CD4-positive, alpha-beta memory T cell (primary cell): ENCODE results near the gene TESK1. TPM values are rescaled to one million over a fixed set of nuclear protein-coding genes. Genes with fewer than 3 reads are reported as not detected.
"Not testable (repeated sequence)": the region's sequence is repeated elsewhere in the genome, so short reads cannot be mapped to it uniquely, and the experiment has no call there.

Experiments
- CTCF ChIA-PET: fragments of 350-600 bp; sonication (Branson Sonifier 250); formaldehyde crosslinking; loops from one replicate; lab custom pipeline; 2021; ENCODE audit warnings: inconsistent platforms; ENCODE audit not compliant: partially characterized antibody; lab: Charles Lee
- POLR2A ChIA-PET: fragments of 350-600 bp; sonication (Branson Sonifier 250); formaldehyde crosslinking; loops from one replicate; lab custom pipeline; 2021; ENCODE audit not compliant: partially characterized antibody; lab: Charles Lee
- DNase-seq, 5 donors: peaks; one replicate each; pipeline versions ENCODE4 v3.0.0 to v3.0.0-alpha.2; 2020 to 2022; ENCODE audit warnings: mixed read lengths in 1 of 5
- H3K27ac ChIP-seq: one replicate; pipeline ENCODE4 v1.7.0; 2013; ENCODE audit warnings: low read depth, low read length
- H3K27me3 ChIP-seq: 2 replicates; pipeline ENCODE4 v1.7.0; 2013; ENCODE audit warnings: mild to moderate bottlenecking, low read length, moderate library complexity; ENCODE audit not compliant: insufficient read depth
- H3K36me3 ChIP-seq: 2 replicates; pipeline ENCODE4 v1.7.0; 2013; ENCODE audit warnings: mild to moderate bottlenecking, low read length, moderate library complexity; ENCODE audit not compliant: insufficient read depth
- H3K4me1 ChIP-seq: 2 replicates; pipeline ENCODE4 v1.7.0; 2013; ENCODE audit warnings: mild to moderate bottlenecking, low read length, moderate library complexity; ENCODE audit not compliant: insufficient read depth
- H3K4me3 ChIP-seq, 2 donors: one replicate each; pipeline ENCODE4 v1.7.0; 2013; ENCODE audit warnings: low read length in 2 of 2, mild to moderate bottlenecking in 1 of 2
- H3K9me3 ChIP-seq, 2 donors: one replicate each; pipeline ENCODE4 v1.7.0; 2013; ENCODE audit warnings: low read length in 2 of 2, control low read depth in 1 of 2; ENCODE audit not compliant: control insufficient read depth in 1 of 2
- H3K27ac Mint-ChIP-seq, 7 donors: one replicate each; pipeline ENCODE4 v1.8.0; 2020 to 2021; ENCODE audit warnings: mixed read lengths in 7 of 7, mild to moderate bottlenecking in 6 of 7, inconsistent platforms in 3 of 7, moderate library complexity in 3 of 7
- H3K27me3 Mint-ChIP-seq, 2 donors: one replicate each; pipeline ENCODE4 v1.8.0; 2020 to 2021; ENCODE audit warnings: mixed read lengths in 2 of 2
- H3K36me3 Mint-ChIP-seq, 2 donors: one replicate each; pipeline ENCODE4 v1.8.0; 2020 to 2021; ENCODE audit warnings: mixed read lengths in 2 of 2, inconsistent platforms in 1 of 2, mild to moderate bottlenecking in 1 of 2
- H3K4me1 Mint-ChIP-seq, 4 donors: one replicate each; pipeline ENCODE4 v1.8.0; 2020 to 2021; ENCODE audit warnings: mixed read lengths in 4 of 4, mild to moderate bottlenecking in 1 of 4
- H3K4me3 Mint-ChIP-seq, 8 donors: one replicate each; pipeline ENCODE4 v1.8.0; 2020 to 2021; ENCODE audit warnings: mixed read lengths in 8 of 8, mild to moderate bottlenecking in 7 of 8, moderate library complexity in 6 of 8, inconsistent platforms in 3 of 8
- H3K9me3 Mint-ChIP-seq, 8 donors: one replicate each; pipeline ENCODE4 v1.8.0; 2020 to 2021; ENCODE audit warnings: mixed read lengths in 8 of 8, mild to moderate bottlenecking in 5 of 8, inconsistent platforms in 3 of 8, moderate library complexity in 1 of 8
- intact Hi-C: fragments of 100-400 bp; cut with micrococcal nuclease; formaldehyde crosslinking; loops from one replicate; pipeline ENCODE4 v1.15.1; 2023
- polyA plus RNA-seq, 2 donors: library from polyadenylated mRNA; unstranded; fragments of 300-500 nt; fragmentation: Illumina TruSeq; gene quantifications; one replicate each; pipeline ENCODE4 v1.2.3, GENCODE V29; 2021
- total RNA-seq, 2 experiments: library from RNA; stranded (reverse); gene quantifications; one replicate each; pipeline ENCODE4 v1.2.3, GENCODE V29; 2021

Gene TESK1
- total and polyA plus RNA-seq, 4 experiments from 2014 or later = 3.3 to 53.5 (median 33.0) TPM

GRCh38 chr9:35612066-35612465, 7.0 kb downstream of the TESK1 start:
- Mint-ChIP-seq H3K27ac (peak overlapping the region in 1 of 7 donors; percentile 59), H3K4me1 (peaks cover 13 to 45% (median 20%) of the 10 kb centered on the region in 4 donors), H3K36me3 (peaks cover 11 to 19% of the 10 kb centered on the region in 2 donors)
- Histone ChIP-seq H3K4me1 (peaks cover 17% of the 10 kb centered on the region), H3K36me3 (peaks cover 17% of the 10 kb centered on the region)
- ChIA-PET POLR2A (interaction anchor here (1.0 to 2.7 kb wide), 7 partner anchors 36 to 578 kb away, joined by 3 to 27 read pairs (median 4); partner anchors contain the start of genes CCDC107, CLTA, CREB3 and RMRP), CTCF (interaction anchor here (1.2 to 11.1 kb wide), 18 partner anchors 7 to 137 kb away, joined by 3 to 145 read pairs (median 11); partner anchors contain the start of genes ARHGEF39, CCDC107, CREB3 and GBA2)
- intact Hi-C loops, H3K27ac ChIP-seq, DNase-seq, H3K27me3 ChIP-seq, H3K9me3 Mint-ChIP-seq, H3K4me3 Mint-ChIP-seq, H3K9me3 ChIP-seq, H3K4me3 ChIP-seq, H3K27me3 Mint-ChIP-seq: not testable (repeated sequence)

GRCh38 chr9:35612843-35613242, 7.8 kb downstream of the TESK1 start:
- Histone ChIP-seq H3K4me3 (no peak overlapping the region), H3K27me3 (no peaks in the 10 kb centered on the region), H3K27ac (no peak overlapping the region), H3K36me3 (peaks cover 13% of the 10 kb centered on the region), H3K9me3 (no peaks in the 10 kb centered on the region), H3K4me1 (peaks cover 17% of the 10 kb centered on the region)
- Mint-ChIP-seq H3K4me1 (peaks cover 16 to 45% (median 24%) of the 10 kb centered on the region in 4 donors), H3K27ac (peak overlapping the region in 1 of 7 donors; percentile 60), H3K9me3 (no peaks in the 10 kb centered on the region), H3K36me3 (peaks cover 5 to 14% of the 10 kb centered on the region in 2 donors), H3K27me3 (no peaks in the 10 kb centered on the region), H3K4me3 (no peak overlapping the region)
- intact Hi-C loops = loop anchor here (1.0 kb wide), 1 partner anchor 9 kb away; no protein-coding TSS in a partner anchor
- ChIA-PET POLR2A (interaction anchor here (0.5 to 8.2 kb wide), 6 partner anchors 8 to 577 kb away, joined by 3 to 80 read pairs (median 15); partner anchors contain the start of genes CCDC107, CLTA, CREB3 and RMRP), CTCF (interaction anchor here (0.6 to 11.1 kb wide), 11 partner anchors 10 to 256 kb away, joined by 3 to 145 read pairs (median 16); partner anchors contain the start of genes ARHGEF39, CCDC107, CREB3 and GBA2)
- DNase-seq = no peak

- no peaks in the 10 kb centered on the region for H3K9me3 ChIP-seq
- Mint-ChIP-seq H3K27ac (peak overlapping the region; percentile 88 to 95 (median 93)), H3K9me3 (no peaks in the 10 kb centered on the region), H3K27me3 (no peaks in the 10 kb centered on the region), H3K36me3 (peaks cover 0 to 3% of the 10 kb centered on the region in 2 donors), H3K4me1 (peaks cover 29 to 65% (median 40%) of the 10 kb centered on the region in 4 donors), H3K4me3 (peak overlapping the region; percentile 84 to 91 (median 88))
- no peak for DNase-seq
- H3K4me3 ChIP-seq = peak overlapping the region in 1 of 2 donors; percentile 64
- H3K36me3 ChIP-seq = no peaks in the 10 kb centered on the region
- peak overlapping the region; percentile 60 for H3K27ac ChIP-seq
- peaks cover 36% of the 10 kb centered on the region for H3K4me1 ChIP-seq
- ChIA-PET CTCF (interaction anchor here (0.7 to 11.1 kb wide), 17 partner anchors 8 to 514 kb away, joined by 3 to 145 read pairs (median 9); partner anchors contain the start of genes CCDC107, CREB3, RMRP and STOML2), POLR2A (interaction anchor here (0.6 to 8.2 kb wide), 12 partner anchors 11 to 522 kb away, joined by 3 to 148 read pairs (median 6); partner anchors contain the start of genes CCDC107, CREB3, GBA2 and RGP1)
- intact Hi-C loops = loop anchor here (2.0 to 5.0 kb wide), 2 partner anchors 81 to 266 kb away; no protein-coding TSS in a partner anchor
- H3K27me3 ChIP-seq = no peaks in the 10 kb centered on the region
Observed at GRCh38 chr9:35615981-35616680, 11.1 kb downstream of the TESK1 start.

- DNase-seq = peak; percentile 63 to 75 (median 64)
- intact Hi-C loops = loop anchor here (1.0 to 5.0 kb wide), 3 partner anchors 80 to 265 kb away; partner anchors contain the start of genes CREB3 and TLN1
- ChIA-PET CTCF (interaction anchor here (0.6 to 11.1 kb wide), 21 partner anchors 9 to 515 kb away, joined by 3 to 145 read pairs (median 6); partner anchors contain the start of genes CCDC107, CREB3, RMRP and SIT1), POLR2A (interaction anchor here (0.8 to 8.2 kb wide), 17 partner anchors 12 to 952 kb away, joined by 3 to 148 read pairs (median 5); partner anchors contain the start of genes ARHGEF39, CCDC107, CREB3 and FAM221B)
- H3K4me1 ChIP-seq = peaks cover 36% of the 10 kb centered on the region
- peak overlapping the region; percentile 84 to 91 (median 88) for H3K4me3 Mint-ChIP-seq
- peak overlapping the region; percentile 89 to 95 (median 93) for H3K27ac Mint-ChIP-seq
- H3K4me3 ChIP-seq = peak overlapping the region; percentile 63 to 64
- no peaks in the 10 kb centered on the region for H3K27me3 Mint-ChIP-seq
- no peaks in the 10 kb centered on the region for H3K36me3 ChIP-seq
- no peaks in the 10 kb centered on the region for H3K9me3 Mint-ChIP-seq
- no peaks in the 10 kb centered on the region for H3K9me3 ChIP-seq
- H3K27me3 ChIP-seq = no peaks in the 10 kb centered on the region
- peak overlapping the region; percentile 60 for H3K27ac ChIP-seq
- no peaks in the 10 kb centered on the region for H3K36me3 Mint-ChIP-seq
- H3K4me1 Mint-ChIP-seq = peaks cover 26 to 58% (median 35%) of the 10 kb centered on the region in 4 donors
Observed at GRCh38 chr9:35616681-35617459, 11.8 kb downstream of the TESK1 start.

GRCh38 chr9:35617548-35617947, 12.5 kb downstream of the TESK1 start:
- no peaks in the 10 kb centered on the region for H3K27me3 ChIP-seq
- Mint-ChIP-seq H3K9me3 (no peaks in the 10 kb centered on the region), H3K4me1 (peaks cover 26 to 58% (median 35%) of the 10 kb centered on the region in 4 donors), H3K4me3 (peak overlapping the region; percentile 84 to 91 (median 88)), H3K27me3 (no peaks in the 10 kb centered on the region), H3K27ac (peak overlapping the region; percentile 53 to 95 (median 93)), H3K36me3 (no peaks in the 10 kb centered on the region)
- peaks cover 36% of the 10 kb centered on the region for H3K4me1 ChIP-seq
- intact Hi-C loops = loop anchor here (1.0 to 5.0 kb wide), 3 partner anchors 79 to 265 kb away; partner anchors contain the start of genes CREB3 and TLN1
- DNase-seq = no peak
- H3K4me3 ChIP-seq = peak overlapping the region; percentile 63 to 64
- ChIA-PET CTCF (interaction anchor here (0.6 to 11.1 kb wide), 17 partner anchors 8 to 565 kb away, joined by 3 to 145 read pairs (median 9); partner anchors contain the start of genes CCDC107, CREB3, RMRP and SIT1), POLR2A (interaction anchor here (0.8 to 8.2 kb wide), 16 partner anchors 13 to 952 kb away, joined by 3 to 148 read pairs (median 5); partner anchors contain the start of genes ARHGEF39, CCDC107, CREB3 and FAM221B)
- H3K36me3 ChIP-seq = no peaks in the 10 kb centered on the region
- H3K9me3 ChIP-seq = no peaks in the 10 kb centered on the region
- peak overlapping the region; percentile 60 for H3K27ac ChIP-seq

GRCh38 chr9:35618325-35618727, 13.3 kb downstream of the TESK1 start, which contains the start of gene CD72:
Gene CD72 (minus strand): TSS chr9:35618413. CDS start chr9:35618303, 110 bp downstream.
- ChIA-PET CTCF (interaction anchor here (1.3 to 11.1 kb wide), 7 partner anchors 7 to 114 kb away, joined by 4 to 145 read pairs (median 14); partner anchors contain the start of genes CCDC107, CREB3, RMRP and TLN1), POLR2A (interaction anchor here (1.2 to 8.2 kb wide), 6 partner anchors 11 to 77 kb away, joined by 5 to 148 read pairs (median 41); partner anchors contain the start of genes CCDC107, RMRP, SIT1 and TESK1)
- no peak for DNase-seq
- Mint-ChIP-seq H3K27ac (peak within 1 kb of the TSS; percentile 73 to 95 (median 93)), H3K4me3 (peak within 1 kb of the TSS; percentile 84 to 91 (median 88)), H3K4me1 (peaks cover 26 to 58% (median 35%) of the 10 kb centered on the region in 4 donors), H3K9me3 (no peaks in the 10 kb centered on the region), H3K36me3 (no peaks in the 10 kb centered on the region), H3K27me3 (no peaks in the 10 kb centered on the region)
- Histone ChIP-seq H3K9me3 (no peaks in the 10 kb centered on the region), H3K27ac (peak within 1 kb of the TSS; percentile 60), H3K4me1 (peaks cover 36% of the 10 kb centered on the region), H3K36me3 (no peaks in the 10 kb centered on the region), H3K4me3 (peak within 1 kb of the TSS; percentile 63 to 64), H3K27me3 (no peaks in the 10 kb centered on the region)
- intact Hi-C loops = loop anchor here (5.0 kb wide), 1 partner anchor 264 kb away; no protein-coding TSS in a partner anchor
